GM23338 (cell line): ENCODE measurements around the gene PRKD3. TPM values are rescaled to one million over a fixed set of nuclear protein-coding genes. Genes with fewer than 3 reads are reported as not detected.

Experiments
- ATAC-seq: fragments of 200-7000 bp; cut with Tn5 transposase; 3 replicates; pipeline ENCODE4 v1.9.1; 2020
- DNase-seq: peaks from one replicate; pipeline ENCODE4 v3.0.0-alpha.2; 2015; ENCODE audit warnings: low spot score
- H2AFZ ChIP-seq: fragments of 200-600 bp; sonication (generic); 2 replicates; pipeline ENCODE4 v1.8.0; 2016; ENCODE audit warnings: antibody characterized with exemption, mild to moderate bottlenecking, moderate library complexity
- H3F3A ChIP-seq: fragments of 200-600 bp; sonication (generic); replicated peaks from 2 replicates; pipeline ENCODE4 v1.8.0; 2017; ENCODE audit warnings: antibody characterized with exemption, mixed run types, low read depth
- H3K27ac ChIP-seq: fragments of 200-600 bp; sonication (generic); 2 replicates; pipeline ENCODE4 v1.6.1; 2016; ENCODE audit warnings: low read depth
- H3K27me3 ChIP-seq: fragments of 200-600 bp; sonication (generic); 2 replicates; pipeline ENCODE4 v1.8.0; 2016; ENCODE audit warnings: mild to moderate bottlenecking, mixed run types, moderate library complexity; ENCODE audit not compliant: insufficient read depth
- H3K36me3 ChIP-seq: fragments of 200-600 bp; sonication (generic); 2 replicates; pipeline ENCODE4 v1.8.0; 2016; ENCODE audit warnings: mild to moderate bottlenecking; ENCODE audit not compliant: insufficient read depth
- H3K4me1 ChIP-seq: fragments of 200-600 bp; sonication (generic); 2 replicates; pipeline ENCODE4 v1.8.0; 2016; ENCODE audit warnings: mild to moderate bottlenecking, moderate library complexity; ENCODE audit not compliant: insufficient read depth
- H3K4me2 ChIP-seq: fragments of 200-600 bp; sonication (generic); 2 replicates; pipeline ENCODE4 v1.7.1; 2017; ENCODE audit warnings: mixed run types
- H3K4me3 ChIP-seq: fragments of 200-600 bp; sonication (generic); 2 replicates; pipeline ENCODE4 v1.6.1; 2016; ENCODE audit warnings: mixed run types
- H3K79me2 ChIP-seq: fragments of 200-600 bp; sonication (generic); replicated peaks from 2 replicates; pipeline ENCODE4 v1.8.0; 2017; ENCODE audit warnings: mild to moderate bottlenecking; ENCODE audit not compliant: insufficient read depth
- H3K9me2 ChIP-seq: fragments of 200-600 bp; sonication (generic); 2 replicates; pipeline ENCODE4 v1.8.0; 2017; ENCODE audit not compliant: insufficient read depth
- H4K20me1 ChIP-seq: fragments of 200-600 bp; sonication (generic); replicated peaks from 2 replicates; pipeline ENCODE4 v1.8.0; 2017; ENCODE audit warnings: mild to moderate bottlenecking; ENCODE audit not compliant: insufficient read depth
- H3K27ac Mint-ChIP-seq: 2 replicates; pipeline ENCODE4 v1.8.0; 2020; ENCODE audit warnings: inconsistent platforms, mild to moderate bottlenecking, moderate library complexity, mixed read lengths
- H3K27me3 Mint-ChIP-seq: 3 replicates; pipeline ENCODE4 v1.8.0; 2022; ENCODE audit warnings: low read depth, mild to moderate bottlenecking, moderate library complexity, mixed read lengths, inconsistent platforms; ENCODE audit not compliant: insufficient read depth, poor library complexity
- H3K36me3 Mint-ChIP-seq: 3 replicates; pipeline ENCODE4 v1.8.0; 2021; ENCODE audit warnings: low read depth, mild to moderate bottlenecking, inconsistent platforms, moderate library complexity, mixed read lengths
- H3K4me1 Mint-ChIP-seq: 3 replicates; pipeline ENCODE4 v1.8.0; 2020; ENCODE audit warnings: mild to moderate bottlenecking, inconsistent platforms, mixed read lengths
- H3K4me3 Mint-ChIP-seq: 3 replicates; pipeline ENCODE4 v1.8.0; 2021; ENCODE audit warnings: moderate library complexity, mild to moderate bottlenecking, inconsistent platforms, mixed read lengths
- H3K9me3 Mint-ChIP-seq: 3 replicates; pipeline ENCODE4 v1.8.0; 2020; ENCODE audit warnings: moderate library complexity, mild to moderate bottlenecking, inconsistent platforms, mixed read lengths
- CREB1 ChIP-seq: fragments of 250-450 bp; sonication (Bioruptor Pico); IDR thresholded peaks from 2 replicates; pipeline ENCODE4 v1.5.0; 2020; ENCODE audit warnings: low read depth, mild to moderate bottlenecking, moderate library complexity
- CTCF ChIP-seq, 2 experiments: fragments of 200-600 bp in 1 of 2; sonication (generic) in 1 of 2; conservative IDR thresholded peaks; 2 replicates each; pipeline versions ENCODE4 v1.5.1 to v1.6.1; 2016 to 2017; ENCODE audit warnings: antibody characterized with exemption in 2 of 2, low read depth in 2 of 2, mild to moderate bottlenecking in 2 of 2, moderate library complexity in 1 of 2
- EZH2 ChIP-seq: fragments of 200-600 bp; sonication (generic); IDR thresholded peaks from one replicate; pipeline ENCODE4 v1.8.0; 2017; ENCODE audit warnings: antibody characterized with exemption, mild to moderate bottlenecking, low read depth; ENCODE audit not compliant: unreplicated experiment
- EZH2phosphoT487 ChIP-seq: fragments of 200-600 bp; sonication (generic); IDR thresholded peaks from one replicate; pipeline ENCODE4 v1.8.1; 2018; ENCODE audit warnings: antibody characterized with exemption; ENCODE audit not compliant: unreplicated experiment
- JUNB ChIP-seq: IDR thresholded peaks from one replicate; pipeline ENCODE4 v1.6.1; 2016; ENCODE audit warnings: antibody characterized with exemption; ENCODE audit not compliant: unreplicated experiment
- NANOG ChIP-seq: IDR thresholded peaks from 2 replicates; pipeline ENCODE4 v1.6.1; 2016; ENCODE audit warnings: antibody characterized with exemption, borderline replicate concordance
- POLR2AphosphoS5 ChIP-seq: IDR thresholded peaks from 2 replicates; pipeline ENCODE4 v1.6.1; 2016; ENCODE audit warnings: antibody characterized with exemption, low read depth
- REST ChIP-seq: IDR thresholded peaks from one replicate; pipeline ENCODE4 v1.6.1; 2018; ENCODE audit warnings: antibody characterized with exemption; ENCODE audit not compliant: unreplicated experiment
- STAT1 ChIP-seq: IDR thresholded peaks from one replicate; pipeline ENCODE4 v1.6.1; 2016; ENCODE audit warnings: antibody characterized with exemption; ENCODE audit not compliant: unreplicated experiment
- ZNF114 ChIP-seq: fragments of 250-450 bp; sonication (Bioruptor Pico); IDR thresholded peaks from 2 replicates; pipeline ENCODE4 v1.5.0; 2020; ENCODE audit warnings: mild to moderate bottlenecking, moderate library complexity
- ZNF331 ChIP-seq: fragments of 250-450 bp; sonication (Bioruptor Pico); IDR thresholded peaks from 2 replicates; pipeline ENCODE4 v1.5.0; 2020; ENCODE audit warnings: low read depth, mild to moderate bottlenecking, moderate library complexity
- ZNF462 ChIP-seq: fragments of 250-450 bp; sonication (Bioruptor Pico); IDR thresholded peaks from 2 replicates; pipeline ENCODE4 v1.5.0; 2020; ENCODE audit warnings: mild to moderate bottlenecking, moderate library complexity
- polyA plus RNA-seq: library from polyadenylated mRNA; unstranded; fragments of >200 nt; fragmentation: Nextera tagmentation; extraction: Ambion mirVana; gene quantifications from 2 replicates; pipeline ENCODE4 v1.2.1, GENCODE V29; 2016
- total RNA-seq: library from RNA; depleted of rRNA; stranded (reverse); fragments of >200 nt; shearing (Covaris generic); gene quantifications from 2 replicates; pipeline ENCODE4 v1.2.3, GENCODE V29; 2014
- TF ChIP-seq, protein P1 (sequence below): IDR thresholded peaks from 2 replicates; pipeline ENCODE4 v1.6.1; 2016; ENCODE audit warnings: antibody characterized with exemption

PRKD3 gene
- total and polyA plus RNA-seq, 2 experiments from 2014 or later, result 59.7 to 77.0 TPM

GRCh38 chr2:37326866-37327634, 2.4 kb upstream of the PRKD3 start:
- no peak overlapping the region for H2AFZ ChIP-seq
- TF ChIP-seq CREB1 (CRISPR knock-in tag) (no peak), ZNF331 (no peak), EZH2 (no peak), EZH2phosphoT487 (no peak), NANOG (no peak), JUNB (no peak), ZNF462 (CRISPR knock-in tag) (no peak), REST (no peak), STAT1 (no peak), POLR2AphosphoS5 (no peak), CTCF (conservative IDR thresholded peaks at IDR 0.05; ENCODE audit: low read depth in 2 of 2) (no peak), ZNF114 (CRISPR knock-in tag) (no peak)
- TF ChIP-seq, protein P1, sequence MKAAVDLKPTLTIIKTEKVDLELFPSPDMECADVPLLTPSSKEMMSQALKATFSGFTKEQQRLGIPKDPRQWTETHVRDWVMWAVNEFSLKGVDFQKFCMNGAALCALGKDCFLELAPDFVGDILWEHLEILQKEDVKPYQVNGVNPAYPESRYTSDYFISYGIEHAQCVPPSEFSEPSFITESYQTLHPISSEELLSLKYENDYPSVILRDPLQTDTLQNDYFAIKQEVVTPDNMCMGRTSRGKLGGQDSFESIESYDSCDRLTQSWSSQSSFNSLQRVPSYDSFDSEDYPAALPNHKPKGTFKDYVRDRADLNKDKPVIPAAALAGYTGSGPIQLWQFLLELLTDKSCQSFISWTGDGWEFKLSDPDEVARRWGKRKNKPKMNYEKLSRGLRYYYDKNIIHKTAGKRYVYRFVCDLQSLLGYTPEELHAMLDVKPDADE, result no peak
- Mint-ChIP-seq H3K4me3 (no peak overlapping the region), H3K4me1 (peaks cover 9% of the 10 kb centered on the region), H3K9me3 (no peaks in the 10 kb centered on the region; the same call in 2 of the 3 replicates), H3K27me3 (peaks cover 20% of the 10 kb centered on the region), H3K27ac (no peak overlapping the region), H3K36me3 (peaks cover 9% of the 10 kb centered on the region; the same call in 1 of the 3 replicates)
- ATAC-seq (no peak), DNase-seq (no peak)
- peaks cover 20% of the 10 kb centered on the region for H3K79me2 ChIP-seq
- H3K27ac ChIP-seq, result no peak overlapping the region
- H3K4me3 ChIP-seq, result no peak overlapping the region
- H3K36me3 ChIP-seq, result no peaks in the 10 kb centered on the region
- peaks cover 24% of the 10 kb centered on the region for H3K27me3 ChIP-seq
- peaks cover 11% of the 10 kb centered on the region for H3F3A ChIP-seq
- 0 out of 2 replicates have a peak, but pooled peaks cover under 1% of the 10 kb centered on the region for H4K20me1 ChIP-seq
- H3K4me1 ChIP-seq, result peaks cover 14% of the 10 kb centered on the region
- peaks cover under 1% of the 10 kb centered on the region; the same call in 1 of the 2 replicates for H3K9me2 ChIP-seq
- no peak overlapping the region for H3K4me2 ChIP-seq
